GM12891 (cell line): ENCODE measurements around the gene CYP4V2.

ENCODE experiments used
- DNase-seq: peaks from one replicate; pipeline ENCODE4 v3.0.0; 2011; ENCODE audit warnings: low spot score; ENCODE audit not compliant: insufficient read length
- FAIRE-seq: peaks from 2 replicates; lab custom pipeline; 2011; peaks lifted over from hg19 to GRCh38; lab: Jason Lieb, UNC
- PAX5 ChIP-seq: IDR thresholded peaks from 2 replicates; pipeline ENCODE4 v1.6.1; 2011; ENCODE audit warnings: low read length, moderate library complexity, mild to moderate bottlenecking; ENCODE audit not compliant: insufficient read depth, severe bottlenecking
- POLR2A ChIP-seq: IDR thresholded peaks from 2 replicates; pipeline ENCODE4 v1.6.1; 2011; ENCODE audit warnings: low read depth, low read length, control low read depth
- POLR2AphosphoS5 ChIP-seq: IDR thresholded peaks from 2 replicates; pipeline ENCODE4 v1.6.1; 2011; ENCODE audit warnings: low read depth, low read length, control low read depth
- POU2F2 ChIP-seq: IDR thresholded peaks from 2 replicates; pipeline ENCODE4 v1.6.1; 2011; ENCODE audit warnings: low read depth, mild to moderate bottlenecking, control low read depth, low read length, moderate library complexity
- SPI1 ChIP-seq: IDR thresholded peaks from 2 replicates; pipeline ENCODE4 v1.6.1; 2011; ENCODE audit warnings: low read depth, low read length, control low read depth
- TAF1 ChIP-seq: IDR thresholded peaks from 2 replicates; pipeline ENCODE4 v1.6.1; 2011; ENCODE audit warnings: low read depth, low read length, control low read depth

CYP4V2 gene

GRCh38 chr4:186248643-186249042 is 57.3 kb downstream of the CYP4V2 start:
- FAIRE-seq (no peak), DNase-seq (no peak)
- TF ChIP-seq POLR2AphosphoS5 (no peak), SPI1 (no peak), POU2F2 (no peak), POLR2A (no peak), PAX5 (no peak), TAF1 (no peak)

DNA sequence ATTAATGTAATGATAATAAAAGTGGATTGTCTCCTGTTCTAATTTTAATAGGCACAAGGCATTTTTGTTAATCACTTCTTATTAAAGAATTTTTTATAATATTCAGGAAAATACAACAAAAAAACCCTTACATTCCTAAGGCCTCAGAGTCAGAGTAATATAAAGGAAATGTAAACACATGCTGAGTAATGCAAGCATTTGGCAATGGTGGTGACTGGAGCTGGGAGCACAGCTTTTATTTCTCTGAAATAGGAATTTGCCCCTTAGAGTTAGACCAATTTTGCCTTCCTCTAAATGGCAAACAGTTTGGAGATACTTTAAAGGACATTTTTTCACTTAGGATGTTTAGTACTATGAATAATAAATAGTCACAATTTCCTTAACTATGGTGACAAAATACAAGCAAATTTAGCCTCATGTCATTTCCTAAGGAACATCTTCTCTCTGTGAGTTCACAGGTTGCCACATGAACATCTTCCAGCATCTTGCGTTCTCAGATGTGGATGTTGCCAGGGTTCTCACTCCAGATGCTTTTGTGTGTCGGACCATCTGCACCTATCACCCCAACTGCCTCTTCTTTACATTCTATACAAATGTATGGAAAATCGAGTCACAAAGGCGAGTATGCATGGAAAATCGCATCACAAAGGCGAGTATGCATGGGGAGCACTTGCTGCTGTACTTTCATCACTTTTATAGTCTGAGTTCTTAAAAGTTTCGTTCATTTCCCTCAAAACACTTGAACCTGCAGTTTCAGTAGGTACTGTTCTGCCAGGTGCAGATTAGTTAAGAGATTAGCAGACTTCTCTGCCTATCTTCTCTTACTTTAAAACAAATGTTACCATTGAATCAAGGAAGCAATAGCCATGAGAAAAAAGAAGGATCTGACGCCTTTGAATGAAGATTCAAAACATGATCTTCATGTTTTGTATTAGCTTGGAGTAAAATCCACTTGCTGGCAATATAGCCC is 58.7 kb downstream of the CYP4V2 start:
- no peak for TF ChIP-seq POLR2A
- no peak for TF ChIP-seq TAF1
- TF ChIP-seq SPI1, result no peak
- TF ChIP-seq POLR2AphosphoS5, result no peak
- TF ChIP-seq POU2F2, result no peak
- TF ChIP-seq PAX5, result no peak
- DNase-seq (no peak), FAIRE-seq (no peak)

GRCh38 chr4:186250760-186251159 is 59.4 kb downstream of the CYP4V2 start:
- no peak for FAIRE-seq

DNA sequence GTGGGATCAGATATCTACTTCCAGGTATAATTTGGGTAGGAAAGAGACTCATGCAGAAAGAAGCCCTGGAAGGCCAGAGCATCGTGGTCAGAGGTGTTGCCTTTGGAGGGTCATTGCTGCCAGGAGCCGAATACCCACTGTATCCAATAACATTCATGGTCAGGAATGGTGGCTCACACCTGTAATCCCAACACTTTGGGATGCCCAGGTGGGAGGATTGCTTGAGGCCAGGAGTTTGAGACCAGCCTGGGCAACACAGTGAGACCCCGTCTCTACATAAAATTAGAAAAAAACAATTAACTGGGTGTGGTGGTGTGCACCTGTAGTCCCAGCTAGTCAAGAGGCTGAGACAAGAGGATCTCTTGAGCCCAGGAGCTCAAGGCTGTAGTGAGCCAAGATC is 63.8 kb downstream of the CYP4V2 start:
- DNase-seq, result no peak
- no peak for FAIRE-seq

More at GRCh38 chr4:186250760-186251159, 59.4 kb downstream of the CYP4V2 start:
- no peak for TF ChIP-seq PAX5
- TF ChIP-seq POLR2A, result no peak
- no peak for TF ChIP-seq TAF1
- no peak for TF ChIP-seq SPI1
- no peak for TF ChIP-seq POLR2AphosphoS5
- no peak for TF ChIP-seq POU2F2
- no peak for DNase-seq

DNA sequence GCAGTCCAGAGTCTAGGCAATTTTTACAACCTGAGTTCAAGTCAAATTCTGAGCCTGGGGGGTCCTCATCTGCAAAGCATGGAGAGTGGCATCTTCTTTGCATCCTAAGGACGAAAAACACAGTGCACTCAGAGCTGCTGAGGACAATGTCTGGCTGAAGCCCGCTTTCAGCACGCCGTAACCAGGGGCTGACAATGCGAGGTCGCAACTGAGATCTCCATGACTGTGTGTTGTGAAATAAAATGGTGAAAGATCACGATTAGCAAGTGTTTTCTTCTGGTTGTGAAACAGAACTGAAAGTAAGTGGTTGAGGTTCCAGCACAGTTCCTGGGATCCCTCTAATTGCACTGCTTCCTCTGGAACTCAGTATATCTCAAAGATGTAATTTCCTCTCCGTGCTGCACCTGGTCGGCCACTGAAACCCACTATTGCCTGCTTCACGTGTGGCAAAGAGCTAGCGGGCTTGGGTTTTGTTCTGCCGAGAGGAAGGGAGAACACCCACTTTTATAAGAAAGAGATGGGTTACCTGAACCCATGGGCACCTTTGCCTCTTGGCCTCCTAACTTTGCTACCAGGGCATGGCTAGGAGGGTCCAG is 66.9 kb downstream of the CYP4V2 start:
- no peak for DNase-seq
- FAIRE-seq, result no peak
- TF ChIP-seq TAF1 (no peak), POLR2A (no peak), POU2F2 (no peak), POLR2AphosphoS5 (no peak), SPI1 (no peak), PAX5 (no peak)

More for the DNA sequence above, 63.8 kb downstream of the CYP4V2 start:
- TF ChIP-seq POLR2A (no peak), POLR2AphosphoS5 (no peak), TAF1 (no peak), PAX5 (no peak)

- FAIRE-seq, result no peak
- TF ChIP-seq POLR2AphosphoS5 (no peak), SPI1 (no peak), POU2F2 (no peak), POLR2A (no peak), TAF1 (no peak), PAX5 (no peak)
- no peak for DNase-seq
Observed at GRCh38 chr4:186260117-186260503, 68.7 kb downstream of the CYP4V2 start.
